Left kidney (tissue), 2 donors: Measurements from ENCODE around the gene TMEM272. TPM values are rescaled to one million over a fixed set of nuclear protein-coding genes. Genes with fewer than 3 reads are reported as not detected.

Experiments
- DNase-seq: peaks from one replicate; pipeline ENCODE4 v3.0.0-alpha.2; 2013
- polyA plus RNA-seq: library from polyadenylated mRNA; unstranded; fragments of 120-200 nt; gene quantifications from one replicate; pipeline ENCODE4 v1.2.1, GENCODE V29; 2013; ENCODE audit not compliant: insufficient read length

TMEM272 gene
- polyA plus RNA-seq, 1 donor: 0.42 TPM

- no peak for DNase-seq
Observed at GRCh38 chr13:51849145-51850101, 4.4 kb upstream of the TMEM272 start.

GRCh38 chr13:51848674-51849073 lies 3.7 kb upstream of the TMEM272 start:
- no peak for DNase-seq

GRCh38 chr13:51846756-51847155 lies 1.8 kb upstream of the TMEM272 start:
- DNase-seq: no peak

- DNase-seq: no peak
Observed at GRCh38 chr13:51845574-51846318, 769 bp upstream of the TMEM272 start.

- no peak for DNase-seq
Observed at GRCh38 chr13:51843529-51843928, 1.4 kb downstream of the TMEM272 start.

GRCh38 chr13:51841732-51842131 lies 3.2 kb downstream of the TMEM272 start:
- no peak for DNase-seq

- no peak for DNase-seq
Observed at GRCh38 chr13:51840917-51841316, 4.1 kb downstream of the TMEM272 start.

- DNase-seq: no peak
Observed at GRCh38 chr13:51839711-51840540, 5.1 kb downstream of the TMEM272 start.

- DNase-seq: no peak
Observed at GRCh38 chr13:51838240-51838846, 6.6 kb downstream of the TMEM272 start.

GRCh38 chr13:51837016-51837415 lies 8.0 kb downstream of the TMEM272 start:
- DNase-seq: no peak

- DNase-seq: no peak
Observed at GRCh38 chr13:51834581-51835171, 10.3 kb downstream of the TMEM272 start.

- no peak for DNase-seq
Observed at GRCh38 chr13:51833980-51834379, 11.0 kb downstream of the TMEM272 start.

- DNase-seq: no peak
Observed at GRCh38 chr13:51832471-51833152, 12.4 kb downstream of the TMEM272 start.

- DNase-seq: no peak
Observed at GRCh38 chr13:51831519-51831918, 13.5 kb downstream of the TMEM272 start.

- DNase-seq: no peak
Observed at GRCh38 chr13:51829568-51829899, 15.4 kb downstream of the TMEM272 start.

- no peak for DNase-seq
Observed at GRCh38 chr13:51828730-51829567, 16.0 kb downstream of the TMEM272 start.

- no peak for DNase-seq
Observed at GRCh38 chr13:51827254-51827653, 17.7 kb downstream of the TMEM272 start.

- DNase-seq: no peak
Observed at GRCh38 chr13:51826606-51827005, 18.4 kb downstream of the TMEM272 start.

- DNase-seq: no peak
Observed at GRCh38 chr13:51825681-51826254, 19.2 kb downstream of the TMEM272 start.

GRCh38 chr13:51825165-51825592 lies 19.8 kb downstream of the TMEM272 start:
- no peak for DNase-seq
